Measurements from ENCODE around the gene SPIRE2.

SPIRE2 gene

GRCh38 chr16:89906140-89907025, 78.1 kb downstream of the SPIRE2 start:
- no peak for DNase-seq (ENCODE audit: low spot score)
- TF ChIP-seq CTCF (IDR thresholded peaks at IDR 0.05; ENCODE audit: borderline replicate concordance, control extremely low read depth, extremely low read depth, insufficient read depth, missing control alignments), result no peak
- in situ Hi-C loops (cut with MboI; ENCODE audit: low sequenced_read_pairs, unreplicated experiment), result no loop called here

GRCh38 chr16:89907055-89907814, 79.0 kb downstream of the SPIRE2 start:
- in situ Hi-C loops (cut with MboI; ENCODE audit: low sequenced_read_pairs, unreplicated experiment), result no loop called here
- no peak for DNase-seq (ENCODE audit: low spot score)
- no peak for TF ChIP-seq CTCF (IDR thresholded peaks at IDR 0.05; ENCODE audit: borderline replicate concordance, control extremely low read depth, extremely low read depth, insufficient read depth, missing control alignments)

GRCh38 chr16:89908236-89908635, 80.0 kb downstream of the SPIRE2 start:
- TF ChIP-seq CTCF (IDR thresholded peaks at IDR 0.05; ENCODE audit: borderline replicate concordance, control extremely low read depth, extremely low read depth, insufficient read depth, missing control alignments), result no peak
- no peak for DNase-seq (ENCODE audit: low spot score)
- in situ Hi-C loops (cut with MboI; ENCODE audit: low sequenced_read_pairs, unreplicated experiment), result no loop called here

- DNase-seq (ENCODE audit: low spot score), result peak; percentile 88
- TF ChIP-seq CTCF (IDR thresholded peaks at IDR 0.05; ENCODE audit: borderline replicate concordance, control extremely low read depth, extremely low read depth, insufficient read depth, missing control alignments), result peak; percentile 77
- in situ Hi-C loops (cut with MboI; ENCODE audit: low sequenced_read_pairs, unreplicated experiment), result no loop called here
Measured at GRCh38 chr16:89909777-89910716, 81.8 kb downstream of the SPIRE2 start.

GRCh38 chr16:89910717-89911354, 82.6 kb downstream of the SPIRE2 start:
- no peak for TF ChIP-seq CTCF (IDR thresholded peaks at IDR 0.05; ENCODE audit: borderline replicate concordance, control extremely low read depth, extremely low read depth, insufficient read depth, missing control alignments)
- no peak for DNase-seq (ENCODE audit: low spot score)
- in situ Hi-C loops (cut with MboI; ENCODE audit: low sequenced_read_pairs, unreplicated experiment), result no loop called here

Measured in GM13976 (cell line).